Mesendoderm (in vitro differentiated cells): ENCODE measurements around the gene TNP2.

Source experiments
- DNase-seq: peaks from one replicate; pipeline ENCODE4 v3.0.0; 2013
- H2AK5ac ChIP-seq: 2 replicates; pipeline ENCODE4 v1.6.1; 2013; ENCODE audit warnings: low read length, inconsistent platforms
- H2BK120ac ChIP-seq: 2 replicates; pipeline ENCODE4 v1.6.1; 2013; ENCODE audit warnings: low read depth, mild to moderate bottlenecking, low read length, moderate library complexity, mixed read lengths
- H2BK15ac ChIP-seq: replicated peaks from 2 replicates; pipeline ENCODE4 v1.6.1; 2013; ENCODE audit warnings: low read depth, mild to moderate bottlenecking, moderate library complexity
- H2BK5ac ChIP-seq: 2 replicates; pipeline ENCODE4 v1.6.1; 2013; ENCODE audit warnings: low read length, inconsistent platforms
- H3K18ac ChIP-seq: 2 replicates; pipeline ENCODE4 v1.6.1; 2013; ENCODE audit warnings: mild to moderate bottlenecking, low read length, mixed read lengths
- H3K23ac ChIP-seq: one replicate; pipeline ENCODE4 v1.6.1; 2013; ENCODE audit warnings: low read length
- H3K27ac ChIP-seq: 2 replicates; pipeline ENCODE4 v1.5.1; 2013; ENCODE audit warnings: low read depth, mild to moderate bottlenecking, inconsistent platforms, low read length, moderate library complexity
- H3K27me3 ChIP-seq: 2 replicates; pipeline ENCODE4 v1.6.1; 2013; ENCODE audit warnings: low read length, control low read depth, mild to moderate bottlenecking, inconsistent platforms; ENCODE audit not compliant: insufficient read depth, poor library complexity
- H3K36me3 ChIP-seq: 2 replicates; pipeline ENCODE4 v1.6.1; 2013; ENCODE audit warnings: low read length, inconsistent platforms; ENCODE audit not compliant: control insufficient read depth, insufficient read depth
- H3K4ac ChIP-seq: one replicate; pipeline ENCODE4 v1.6.1; 2013; ENCODE audit warnings: low read depth, mild to moderate bottlenecking, low read length, moderate library complexity
- H3K4me1 ChIP-seq: 2 replicates; pipeline ENCODE4 v1.6.1; 2013; ENCODE audit warnings: low read depth, low read length, inconsistent platforms; ENCODE audit not compliant: control insufficient read depth
- H3K4me2 ChIP-seq: 2 replicates; pipeline ENCODE4 v1.6.1; 2013; ENCODE audit warnings: low read length
- H3K4me3 ChIP-seq: 2 replicates; pipeline ENCODE4 v1.5.1; 2013; ENCODE audit warnings: mild to moderate bottlenecking, low read length
- H3K56ac ChIP-seq: one replicate; pipeline ENCODE4 v1.6.1; 2013; ENCODE audit warnings: low read length
- H3K79me1 ChIP-seq: 2 replicates; pipeline ENCODE4 v1.6.1; 2013; ENCODE audit warnings: low read length, inconsistent platforms
- H3K79me2 ChIP-seq: 2 replicates; pipeline ENCODE4 v1.6.1; 2013; ENCODE audit warnings: mild to moderate bottlenecking, low read length; ENCODE audit not compliant: control insufficient read depth, insufficient read depth
- H3K9ac ChIP-seq: 2 replicates; pipeline ENCODE4 v1.6.1; 2013; ENCODE audit warnings: low read length, inconsistent platforms
- H4K5ac ChIP-seq: one replicate; pipeline ENCODE4 v1.6.1; 2013; ENCODE audit warnings: low read length
- H4K8ac ChIP-seq: one replicate; pipeline ENCODE4 v1.6.1; 2013; ENCODE audit warnings: low read depth, mild to moderate bottlenecking, control low read depth, low read length, moderate library complexity
- WGBS: extraction: QIAGEN DNeasy Blood & Tissue Kit; methylation state at CpG from one replicate; pipeline ENCODE4 v1.1.7; 2013; ENCODE audit warnings: low lambda C conversion rate, missing lambda C conversion rate; ENCODE audit not compliant: insufficient coverage; ENCODE audit errors: extremely low coverage; 5-methylcytosine and 5-hydroxymethylcytosine counted together

The TNP2 gene

DNA sequence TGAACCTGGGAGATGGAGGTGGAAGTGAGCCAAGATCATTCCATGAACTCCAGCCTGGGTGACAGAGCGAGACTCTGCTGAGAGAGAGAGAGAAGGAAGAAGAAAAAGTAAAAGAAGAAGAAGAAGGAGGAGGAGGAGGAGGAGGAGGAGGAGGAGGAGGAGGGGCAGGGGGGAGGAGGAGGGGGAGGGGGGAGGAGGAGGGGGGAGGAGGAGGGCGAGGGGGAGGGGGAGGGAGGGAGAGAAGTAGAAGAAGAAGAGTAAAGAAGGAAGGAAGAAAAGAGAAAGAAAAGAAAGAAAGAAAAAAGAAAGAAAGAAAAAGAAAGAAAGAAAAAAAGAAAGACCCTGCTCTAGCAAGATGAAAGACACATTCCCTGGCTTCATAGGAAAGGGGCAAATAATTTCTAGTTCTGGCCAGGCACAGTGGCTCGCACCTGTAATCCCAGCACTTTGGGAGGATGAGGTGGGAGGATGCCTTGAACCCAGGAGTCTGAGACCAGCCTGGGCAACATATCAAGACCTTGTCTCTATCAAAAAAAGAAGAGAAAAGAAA, 36.7 kb downstream of the TNP2 start:
- H3K27me3 ChIP-seq, result no peaks in the 10 kb centered on the region
- H2BK120ac ChIP-seq, result no peak overlapping the region
- H2BK15ac ChIP-seq, result no peak overlapping the region
- H4K5ac ChIP-seq, result no peak overlapping the region
- no peaks in the 10 kb centered on the region for H3K79me2 ChIP-seq
- no peak overlapping the region for H3K23ac ChIP-seq
- no peak for DNase-seq
- H3K79me1 ChIP-seq, result no peaks in the 10 kb centered on the region
- H2AK5ac ChIP-seq, result no peak overlapping the region
- 100% methylated on average over 1 of the region's 3 CpGs for WGBS
- H3K4ac ChIP-seq, result no peak overlapping the region
- no peaks in the 10 kb centered on the region for H3K4me1 ChIP-seq
- no peak overlapping the region for H3K27ac ChIP-seq
- no peak overlapping the region for H3K4me2 ChIP-seq
- no peak overlapping the region for H4K8ac ChIP-seq
- H3K36me3 ChIP-seq, result no peaks in the 10 kb centered on the region
- H3K9ac ChIP-seq, result no peak overlapping the region
- H3K18ac ChIP-seq, result no peak overlapping the region
- H2BK5ac ChIP-seq, result no peak overlapping the region
- no peak overlapping the region for H3K56ac ChIP-seq
- H3K4me3 ChIP-seq, result no peak overlapping the region

- Histone ChIP-seq H3K79me1 (no peaks in the 10 kb centered on the region), H2AK5ac (no peak overlapping the region), H3K4me3 (no peak overlapping the region), H3K27ac (no peak overlapping the region), H3K27me3 (no peaks in the 10 kb centered on the region), H3K23ac (peak overlapping the region; percentile 17), H2BK5ac (no peak overlapping the region), H3K4ac (no peak overlapping the region), H3K56ac (peak overlapping the region; percentile 70), H4K5ac (no peak overlapping the region), H3K18ac (no peak overlapping the region), H2BK15ac (no peak overlapping the region), H3K36me3 (no peaks in the 10 kb centered on the region), H4K8ac (no peak overlapping the region), H3K4me1 (no peaks in the 10 kb centered on the region), H3K9ac (no peak overlapping the region), H2BK120ac (no peak overlapping the region), H3K79me2 (no peaks in the 10 kb centered on the region), H3K4me2 (no peak overlapping the region)
- peak; percentile 28 for DNase-seq
- WGBS, result no CpG with 5 or more reads among the region's 10 CpGs
These were observed 37.7 kb downstream of the TNP2 start for GRCh38 chr16:11231367-11231970.

DNA sequence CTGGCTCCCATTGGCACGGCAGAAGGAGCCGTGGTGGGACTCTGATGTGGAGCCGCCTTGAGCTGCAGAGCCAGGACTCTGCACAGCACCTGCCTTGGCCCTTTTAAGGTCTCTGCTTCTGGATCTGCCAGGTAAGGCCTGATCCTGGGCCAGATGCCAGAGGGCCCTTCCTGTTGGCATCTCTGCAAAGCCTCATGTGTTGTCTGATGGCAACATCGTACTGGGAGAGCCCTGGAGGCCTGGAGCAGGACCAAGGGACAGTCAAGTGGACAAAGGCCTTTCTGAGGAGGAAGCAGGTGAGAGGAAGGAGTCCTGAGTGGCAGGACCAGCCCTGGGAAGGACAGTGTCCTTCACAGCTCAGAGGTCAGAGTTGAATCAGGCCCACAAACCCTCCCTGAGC, 39.2 kb downstream of the TNP2 start:
- no peak overlapping the region for H3K56ac ChIP-seq
- no CpG with 5 or more reads among the region's 4 CpGs for WGBS

GRCh38 chr16:11229432-11229831, 39.7 kb downstream of the TNP2 start:
- Histone ChIP-seq H3K4me1 (no peaks in the 10 kb centered on the region), H3K36me3 (no peaks in the 10 kb centered on the region), H3K27ac (no peak overlapping the region), H2BK120ac (no peak overlapping the region), H3K4ac (no peak overlapping the region), H4K8ac (no peak overlapping the region), H3K56ac (no peak overlapping the region), H3K79me2 (no peaks in the 10 kb centered on the region), H2BK5ac (no peak overlapping the region), H3K9ac (no peak overlapping the region), H2AK5ac (no peak overlapping the region), H3K27me3 (no peaks in the 10 kb centered on the region), H3K18ac (no peak overlapping the region), H4K5ac (no peak overlapping the region), H2BK15ac (no peak overlapping the region), H3K79me1 (no peaks in the 10 kb centered on the region), H3K23ac (no peak overlapping the region), H3K4me2 (no peak overlapping the region), H3K4me3 (no peak overlapping the region)
- no peak for DNase-seq
- no CpG with 5 or more reads among the region's 5 CpGs for WGBS

More for the DNA sequence above, 39.2 kb downstream of the TNP2 start:
- H3K4me2 ChIP-seq, result no peak overlapping the region
- no peak overlapping the region for H3K27ac ChIP-seq
- H3K23ac ChIP-seq, result no peak overlapping the region
- H3K4ac ChIP-seq, result no peak overlapping the region
- H2BK5ac ChIP-seq, result no peak overlapping the region
- DNase-seq, result no peak
- no peak overlapping the region for H2BK120ac ChIP-seq
- no peaks in the 10 kb centered on the region for H3K27me3 ChIP-seq
- H4K8ac ChIP-seq, result no peak overlapping the region
- no peak overlapping the region for H4K5ac ChIP-seq
- no peak overlapping the region for H2BK15ac ChIP-seq
- H2AK5ac ChIP-seq, result no peak overlapping the region
- no peaks in the 10 kb centered on the region for H3K79me1 ChIP-seq
- H3K4me3 ChIP-seq, result no peak overlapping the region
- H3K9ac ChIP-seq, result no peak overlapping the region
- no peaks in the 10 kb centered on the region for H3K4me1 ChIP-seq
- H3K79me2 ChIP-seq, result no peaks in the 10 kb centered on the region
- H3K18ac ChIP-seq, result no peak overlapping the region
- H3K36me3 ChIP-seq, result no peaks in the 10 kb centered on the region

DNA sequence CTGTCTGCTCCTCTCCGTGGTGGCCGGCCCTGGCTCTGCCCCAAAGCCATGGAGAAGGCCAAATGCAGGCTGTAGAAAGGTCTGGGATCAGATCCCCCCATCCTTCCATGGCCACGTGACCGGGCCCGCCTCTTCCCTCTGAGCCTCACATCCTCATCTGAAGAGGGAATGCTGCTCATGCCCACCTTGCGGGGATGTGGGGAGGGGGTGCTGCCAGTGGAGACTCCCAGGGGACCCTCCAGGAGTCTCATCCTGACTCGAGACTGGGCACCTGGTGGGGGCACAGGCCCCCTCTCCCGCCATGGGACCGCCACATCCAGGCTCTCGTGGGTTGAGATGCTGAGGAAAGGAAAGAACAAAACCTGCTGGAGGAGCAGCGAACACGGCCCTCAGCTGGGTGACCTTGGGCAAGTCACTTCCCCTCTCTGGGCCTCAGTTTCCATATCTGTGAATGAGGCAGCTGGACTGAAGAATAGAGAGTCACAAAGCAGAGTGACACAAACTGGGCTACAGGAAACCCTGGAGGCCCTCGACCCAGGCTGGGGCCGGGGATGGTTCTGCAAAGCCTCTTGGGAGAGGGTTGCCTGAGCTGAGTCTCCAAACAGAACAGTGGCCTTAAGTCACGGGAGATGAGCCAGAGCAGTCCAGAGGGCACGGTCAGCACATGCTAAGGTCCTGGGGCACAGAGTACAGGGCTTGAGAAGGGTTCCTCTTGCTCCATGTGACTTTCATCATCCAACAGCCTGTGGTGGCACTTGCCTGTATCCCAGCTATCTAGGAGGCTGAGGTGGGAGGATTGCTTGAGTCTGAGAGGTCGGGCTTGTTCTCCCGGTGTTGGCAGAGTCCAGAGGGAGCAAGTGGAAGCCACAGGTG, 43.2 kb downstream of the TNP2 start:
- no CpG with 5 or more reads among the region's 18 CpGs for WGBS
- no peaks in the 10 kb centered on the region for H3K4me1 ChIP-seq
- no peak overlapping the region for H3K4ac ChIP-seq
- H3K27ac ChIP-seq, result no peak overlapping the region
- H2BK15ac ChIP-seq, result no peak overlapping the region
- H3K27me3 ChIP-seq, result no peaks in the 10 kb centered on the region
- no peak for DNase-seq
- no peak overlapping the region for H2AK5ac ChIP-seq
- H2BK5ac ChIP-seq, result no peak overlapping the region
- H3K4me3 ChIP-seq, result no peak overlapping the region
- no peaks in the 10 kb centered on the region for H3K79me2 ChIP-seq
- no peak overlapping the region for H4K5ac ChIP-seq
- no peaks in the 10 kb centered on the region for H3K36me3 ChIP-seq
- no peak overlapping the region for H2BK120ac ChIP-seq
- no peak overlapping the region for H4K8ac ChIP-seq
- no peak overlapping the region for H3K23ac ChIP-seq
- no peak overlapping the region for H3K9ac ChIP-seq
- no peak overlapping the region for H3K18ac ChIP-seq
- no peak overlapping the region for H3K4me2 ChIP-seq
- H3K56ac ChIP-seq, result no peak overlapping the region
- H3K79me1 ChIP-seq, result no peaks in the 10 kb centered on the region
